Panc1 (cell line): ENCODE data around the gene SPECC1. TPM values are rescaled to one million over a fixed set of nuclear protein-coding genes. Genes with fewer than 3 reads are reported as not detected.

Source experiments
- ATAC-seq: fragments of 200-7000 bp; cut with Tn5 transposase; 2 replicates; pipeline ENCODE4 v1.9.1; 2020; ENCODE audit warnings: mild to moderate bottlenecking, moderate library complexity
- BruUV-seq: library from RNA; stranded (reverse); fragments of 400-500 nt; replicated peaks from 2 replicates; lab custom pipeline; 2021; lab: Mats Ljungman, UMichigan
- CTCF ChIA-PET: fragments of 300-600 bp; sonication (Branson Sonifier 250); formaldehyde crosslinking; loops from one replicate; lab custom pipeline; 2022; ENCODE audit warnings: antibody characterized with exemption; lab: Charles Lee
- POLR2A ChIA-PET: fragments of 300-600 bp; sonication (Branson Sonifier 250); formaldehyde crosslinking; loops from one replicate; lab custom pipeline; 2022; ENCODE audit warnings: antibody characterized with exemption; lab: Charles Lee
- DNase-seq: peaks from one replicate; pipeline ENCODE4 v3.0.0-alpha.2; 2010; ENCODE audit warnings: low read depth, low spot score
- H3K27ac ChIP-seq: 2 replicates; pipeline ENCODE4 v1.5.1; 2011; ENCODE audit warnings: mild to moderate bottlenecking, low read length, inconsistent platforms
- H3K27me3 ChIP-seq: fragments of 200-500 bp; sonication (Bioruptor generic); 2 replicates; pipeline ENCODE4 v1.6.0; 2014; ENCODE audit warnings: low read length, inconsistent platforms; ENCODE audit not compliant: control insufficient read depth, insufficient read depth
- H3K36me3 ChIP-seq: fragments of 200-500 bp; sonication (Bioruptor generic); 2 replicates; pipeline ENCODE4 v1.5.1; 2014; ENCODE audit warnings: inconsistent platforms, mild to moderate bottlenecking, low read length, moderate library complexity; ENCODE audit not compliant: control insufficient read depth, insufficient read depth
- H3K4me1 ChIP-seq: 2 replicates; pipeline ENCODE4 v1.5.1; 2011; ENCODE audit warnings: inconsistent platforms, mild to moderate bottlenecking, low read length, moderate library complexity; ENCODE audit not compliant: control insufficient read depth, insufficient read depth
- H3K4me3 ChIP-seq, 2 experiments: 2 replicates each; pipeline ENCODE4 v1.5.1; 2011 to 2012; ENCODE audit warnings: low read depth in 2 of 2, low read length in 2 of 2, mild to moderate bottlenecking in 2 of 2, inconsistent platforms in 1 of 2, moderate library complexity in 1 of 2
- H3K9me3 ChIP-seq: fragments of 200-500 bp; sonication (Bioruptor generic); 2 replicates; pipeline ENCODE4 v1.5.1; 2014; ENCODE audit warnings: low read depth, mild to moderate bottlenecking, inconsistent platforms, low read length, moderate library complexity; ENCODE audit not compliant: control insufficient read depth, insufficient read depth
- POLR2AphosphoS5 ChIP-seq: IDR thresholded peaks from 2 replicates; pipeline ENCODE4 v1.6.1; 2012; ENCODE audit warnings: mild to moderate bottlenecking, low read depth, low read length, moderate library complexity
- REST ChIP-seq, 2 experiments: IDR thresholded peaks; 2 replicates each; pipeline ENCODE4 v1.6.1; 2011 to 2012; ENCODE audit warnings: low read depth in 2 of 2, control low read depth in 1 of 2, low read length in 1 of 2, mild to moderate bottlenecking in 1 of 2, moderate library complexity in 1 of 2; ENCODE audit not compliant: insufficient read depth in 1 of 2
- SIN3A ChIP-seq: IDR thresholded peaks from 2 replicates; pipeline ENCODE4 v1.6.1; 2012; ENCODE audit warnings: low read depth, mild to moderate bottlenecking, low read length, moderate library complexity, borderline replicate concordance; ENCODE audit not compliant: insufficient read depth
- TCF7L2 ChIP-seq: IDR thresholded peaks from 2 replicates; pipeline ENCODE4 v1.6.1; 2011; ENCODE audit warnings: mild to moderate bottlenecking, low read depth, low read length, inconsistent platforms
- in situ Hi-C: cut with HindIII; loops from 2 replicates; pipeline ENCODE4 v1.10.0; 2016; ENCODE audit warnings: low sequenced_read_pairs, low pct_unique_long_range_greater_than_20kb
- intact Hi-C: fragments of 100-400 bp; cut with micrococcal nuclease; formaldehyde crosslinking; loops from one replicate; pipeline ENCODE4 v1.10.0; 2022; ENCODE audit not compliant: unreplicated experiment
- total RNA-seq: library from RNA; stranded (reverse); gene quantifications from one replicate; pipeline ENCODE4 v1.2.1, GENCODE V29; 2021; ENCODE audit not compliant: unreplicated experiment
- TF ChIP-seq, protein P1 (sequence below): fragments of 450-650 bp; IDR thresholded peaks from 2 replicates; pipeline ENCODE4 v1.5.1; 2017; ENCODE audit warnings: mild to moderate bottlenecking

Gene SPECC1
- total RNA-seq, 1 experiment from 2014 or later, result 80.8 TPM

DNA sequence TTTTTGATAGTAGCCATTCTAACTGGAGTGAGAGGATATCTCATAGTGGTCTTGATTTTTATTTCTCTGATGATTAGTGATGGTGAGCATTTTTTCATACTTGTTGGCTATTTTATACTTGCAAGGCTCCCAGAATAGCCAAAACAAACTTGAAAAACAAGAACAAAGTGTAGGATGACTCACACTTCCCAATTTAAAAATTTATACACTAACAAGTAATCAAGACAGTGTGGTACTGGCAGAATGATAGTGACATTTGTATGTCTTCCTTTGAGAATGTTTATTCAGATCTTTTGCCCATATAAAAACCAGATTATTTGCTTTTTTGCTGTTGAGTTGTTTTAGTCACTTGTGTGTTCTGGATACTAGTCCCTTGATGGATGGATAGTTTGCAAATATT is 17.8 kb downstream of the SPECC1 start:
- in situ Hi-C loops (no loop called here), intact Hi-C loops (no loop called here)
- ATAC-seq (no peak), DNase-seq (no peak)
- Histone ChIP-seq H3K27me3 (no peaks in the 10 kb centered on the region), H3K4me3 (no peak overlapping the region), H3K36me3 (no peaks in the 10 kb centered on the region), H3K4me1 (no peaks in the 10 kb centered on the region), H3K27ac (no peak overlapping the region), H3K9me3 (no peaks in the 10 kb centered on the region)
- ChIA-PET CTCF (no interaction called here), POLR2A (no interaction called here)
- TF ChIP-seq TCF7L2, result no peak
- TF ChIP-seq, protein P1, sequence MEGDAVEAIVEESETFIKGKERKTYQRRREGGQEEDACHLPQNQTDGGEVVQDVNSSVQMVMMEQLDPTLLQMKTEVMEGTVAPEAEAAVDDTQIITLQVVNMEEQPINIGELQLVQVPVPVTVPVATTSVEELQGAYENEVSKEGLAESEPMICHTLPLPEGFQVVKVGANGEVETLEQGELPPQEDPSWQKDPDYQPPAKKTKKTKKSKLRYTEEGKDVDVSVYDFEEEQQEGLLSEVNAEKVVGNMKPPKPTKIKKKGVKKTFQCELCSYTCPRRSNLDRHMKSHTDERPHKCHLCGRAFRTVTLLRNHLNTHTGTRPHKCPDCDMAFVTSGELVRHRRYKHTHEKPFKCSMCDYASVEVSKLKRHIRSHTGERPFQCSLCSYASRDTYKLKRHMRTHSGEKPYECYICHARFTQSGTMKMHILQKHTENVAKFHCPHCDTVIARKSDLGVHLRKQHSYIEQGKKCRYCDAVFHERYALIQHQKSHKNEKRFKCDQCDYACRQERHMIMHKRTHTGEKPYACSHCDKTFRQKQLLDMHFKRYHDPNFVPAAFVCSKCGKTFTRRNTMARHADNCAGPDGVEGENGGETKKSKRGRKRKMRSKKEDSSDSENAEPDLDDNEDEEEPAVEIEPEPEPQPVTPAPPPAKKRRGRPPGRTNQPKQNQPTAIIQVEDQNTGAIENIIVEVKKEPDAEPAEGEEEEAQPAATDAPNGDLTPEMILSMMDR, result no peak
- TF ChIP-seq REST (IDR thresholded peaks at IDR 0.05; ENCODE audit: insufficient read depth in 1 of 2, low read depth in 2 of 2, low read length in 1 of 2), result no peak
- TF ChIP-seq SIN3A, result no peak
- TF ChIP-seq POLR2AphosphoS5, result no peak
- BruUV-seq, result no TSS peak

DNA sequence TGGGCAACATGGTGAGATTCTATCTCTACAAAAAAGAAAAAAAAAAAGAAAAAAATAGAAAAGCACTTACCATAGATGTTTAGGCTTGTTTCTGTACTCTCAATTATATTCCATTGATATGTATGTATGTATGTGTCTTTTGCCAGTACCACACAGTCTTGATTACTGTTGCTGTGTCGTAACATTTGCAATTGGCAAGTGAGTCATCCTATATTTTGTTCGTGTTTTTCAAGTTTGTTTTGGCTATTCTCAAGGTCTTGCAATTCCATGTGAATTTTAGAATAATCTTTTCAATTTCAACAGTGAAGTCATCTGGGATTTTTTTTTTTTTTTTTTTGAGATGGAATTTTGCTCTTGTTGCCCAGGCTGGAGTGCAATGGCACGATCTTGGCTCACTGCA is 19.3 kb downstream of the SPECC1 start:
- in situ Hi-C loops (no loop called here), intact Hi-C loops (no loop called here)
- DNase-seq (no peak), ATAC-seq (no peak)
- TF ChIP-seq REST (IDR thresholded peaks at IDR 0.05; ENCODE audit: insufficient read depth in 1 of 2, low read depth in 2 of 2, low read length in 1 of 2) (no peak), TCF7L2 (no peak), POLR2AphosphoS5 (no peak), SIN3A (no peak)
- TF ChIP-seq, protein P1, result no peak
- Histone ChIP-seq H3K36me3 (no peaks in the 10 kb centered on the region), H3K4me1 (no peaks in the 10 kb centered on the region), H3K27me3 (no peaks in the 10 kb centered on the region), H3K9me3 (no peaks in the 10 kb centered on the region), H3K4me3 (no peak overlapping the region), H3K27ac (no peak overlapping the region)
- POLR2A ChIA-PET, result no interaction called here
- BruUV-seq, result no TSS peak
- CTCF ChIA-PET, result no interaction called here
